Ectodermal cell (in vitro differentiated cells): ENCODE results near the gene NINJ2.

Experiments used
- H3K27ac ChIP-seq: 2 replicates; pipeline ENCODE4 v1.7.0; 2013; ENCODE audit warnings: mild to moderate bottlenecking, low read depth, low read length; ENCODE audit not compliant: insufficient read depth, poor library complexity, severe bottlenecking
- H3K27me3 ChIP-seq: 2 replicates; pipeline ENCODE4 v1.7.0; 2013; ENCODE audit warnings: mild to moderate bottlenecking, low read length; ENCODE audit not compliant: insufficient read depth, control insufficient read depth, poor library complexity, severe bottlenecking
- H3K36me3 ChIP-seq: one replicate; pipeline ENCODE4 v1.7.0; 2013; ENCODE audit warnings: low read length; ENCODE audit not compliant: control insufficient read depth, insufficient read depth
- H3K4me1 ChIP-seq: one replicate; pipeline ENCODE4 v1.7.0; 2013; ENCODE audit warnings: low read length; ENCODE audit not compliant: control insufficient read depth, insufficient read depth
- H3K4me3 ChIP-seq: 2 replicates; pipeline ENCODE4 v1.7.0; 2013; ENCODE audit warnings: low read depth, low read length, control low read depth; ENCODE audit not compliant: insufficient read depth
- H3K9me3 ChIP-seq: 2 replicates; pipeline ENCODE4 v1.7.0; 2013; ENCODE audit warnings: mild to moderate bottlenecking, low read length, moderate library complexity; ENCODE audit not compliant: control insufficient read depth
- WGBS, 2 experiments: methylation state at CpG; one replicate each; pipeline ENCODE4 v1.1.7; 2013; ENCODE audit warnings: missing lambda C conversion rate in 2 of 2; 5-methylcytosine and 5-hydroxymethylcytosine counted together

NINJ2 gene

DNA sequence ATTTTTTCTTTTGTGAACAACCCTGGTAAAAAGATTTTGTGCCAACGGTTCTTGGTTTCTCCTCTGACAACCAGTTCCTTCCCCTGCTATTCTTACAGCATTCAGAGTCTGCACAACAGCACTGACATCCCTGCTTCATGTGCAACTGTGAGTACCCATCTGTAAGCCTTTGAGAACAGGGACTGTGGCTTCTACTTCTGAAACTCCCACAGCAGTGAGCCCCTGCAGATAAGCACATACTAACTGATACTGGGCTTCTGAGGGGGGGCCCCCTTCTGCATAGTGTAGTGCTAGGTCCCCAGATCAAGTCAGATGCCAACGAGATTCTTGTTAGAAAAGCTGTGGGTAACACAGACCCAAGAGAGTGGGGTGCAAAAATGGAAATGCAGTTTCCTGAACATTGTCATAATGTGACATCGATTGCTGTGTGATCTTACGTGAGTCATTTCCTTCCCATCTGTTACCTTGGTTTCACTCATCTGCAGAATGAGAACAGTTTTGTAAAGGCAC, 11.1 kb upstream of the NINJ2 start:
- no peak overlapping the region for H3K4me3 ChIP-seq
- H3K27ac ChIP-seq = no peak overlapping the region
- no peaks in the 10 kb centered on the region for H3K27me3 ChIP-seq
- no peaks in the 10 kb centered on the region for H3K9me3 ChIP-seq
- WGBS, 2 experiments = 82 to 85% methylated on average over 4 of the region's 4 CpGs
- H3K4me1 ChIP-seq = peaks cover 6% of the 10 kb centered on the region
- no peaks in the 10 kb centered on the region for H3K36me3 ChIP-seq

GRCh38 chr12:673849-674248, 10.6 kb upstream of the NINJ2 start:
- WGBS, 2 experiments = 90 to 93% methylated on average over 3 of the region's 3 CpGs
- no peak overlapping the region for H3K27ac ChIP-seq
- H3K4me1 ChIP-seq = peaks cover 5% of the 10 kb centered on the region
- no peaks in the 10 kb centered on the region for H3K27me3 ChIP-seq
- no peaks in the 10 kb centered on the region for H3K9me3 ChIP-seq
- no peaks in the 10 kb centered on the region for H3K36me3 ChIP-seq
- H3K4me3 ChIP-seq = no peak overlapping the region

DNA sequence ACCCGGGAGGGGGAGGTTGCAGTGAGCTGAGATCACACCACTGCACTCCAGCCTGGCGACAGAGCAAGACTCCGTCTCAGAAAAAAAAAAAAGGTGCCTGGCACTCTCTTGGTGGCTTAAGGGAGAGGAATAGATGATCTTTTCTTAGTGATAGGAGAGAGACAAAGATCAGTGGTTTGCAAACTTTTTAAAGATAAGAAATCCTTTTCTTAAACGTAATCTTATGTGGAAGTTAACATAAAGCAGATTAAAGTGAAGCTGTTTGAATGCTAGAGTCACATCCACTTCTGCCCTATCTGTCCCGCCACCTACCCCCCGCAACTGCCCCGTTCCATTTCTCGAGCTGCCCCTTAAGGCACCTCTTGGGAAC, 6.3 kb upstream of the NINJ2 start:
- no peaks in the 10 kb centered on the region for H3K9me3 ChIP-seq
- 94 to 95% methylated on average over 8 of the region's 8 CpGs for WGBS, 2 experiments
- no peaks in the 10 kb centered on the region for H3K4me1 ChIP-seq
- H3K36me3 ChIP-seq = no peaks in the 10 kb centered on the region
- H3K27me3 ChIP-seq = no peaks in the 10 kb centered on the region
- no peak overlapping the region for H3K4me3 ChIP-seq
- no peak overlapping the region for H3K27ac ChIP-seq

DNA sequence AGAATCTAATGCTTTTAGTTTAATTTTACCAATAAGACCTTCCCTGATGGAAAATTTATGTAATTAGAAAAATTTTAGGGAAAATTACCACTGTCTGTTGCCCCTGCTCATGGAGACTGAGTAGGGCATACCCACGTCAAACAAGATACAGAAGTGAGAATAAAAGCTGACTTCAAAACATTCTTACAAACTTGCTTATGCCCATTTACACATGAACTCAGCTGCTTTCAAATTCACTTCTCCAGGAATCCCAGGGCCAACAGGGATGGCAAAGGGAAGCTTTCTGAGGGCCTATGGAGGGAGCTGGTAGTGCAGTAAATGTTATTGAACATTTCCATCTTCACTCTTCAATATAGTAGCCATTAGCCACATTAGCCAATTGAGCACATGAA, 4.8 kb upstream of the NINJ2 start:
- Histone ChIP-seq H3K9me3 (no peaks in the 10 kb centered on the region), H3K27ac (no peak overlapping the region), H3K4me1 (no peaks in the 10 kb centered on the region), H3K4me3 (no peak overlapping the region), H3K36me3 (no peaks in the 10 kb centered on the region), H3K27me3 (no peaks in the 10 kb centered on the region)
- WGBS, 2 experiments = 67 to 74% methylated on average over 1 of the region's 1 CpG

- Histone ChIP-seq H3K27me3 (no peaks in the 10 kb centered on the region), H3K4me3 (no peak overlapping the region), H3K36me3 (no peaks in the 10 kb centered on the region), H3K4me1 (no peaks in the 10 kb centered on the region), H3K9me3 (no peaks in the 10 kb centered on the region), H3K27ac (no peak overlapping the region)
- WGBS, 2 experiments = 84 to 87% methylated on average over 6 to 7 of the region's 7 CpGs
Observed at GRCh38 chr12:666766-667308, 3.6 kb upstream of the NINJ2 start.

DNA sequence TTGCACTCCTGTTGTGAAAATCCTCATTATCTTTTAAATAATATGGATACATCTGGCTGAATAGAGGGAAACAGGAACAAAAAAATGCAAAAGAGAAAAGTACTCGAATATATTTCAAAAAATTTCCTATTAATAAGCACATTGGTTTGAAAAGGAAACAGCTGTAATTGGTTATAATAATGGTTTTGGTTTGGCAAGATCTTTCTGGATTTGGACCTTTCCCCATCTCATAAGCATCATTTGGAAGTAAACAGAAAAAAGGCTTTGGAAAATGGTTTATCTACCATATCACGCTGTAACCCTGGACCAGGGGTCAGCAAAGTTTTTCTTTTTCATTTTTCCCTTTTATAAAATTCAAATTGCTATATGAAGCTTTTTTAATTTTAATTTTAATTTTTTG, 2.8 kb upstream of the NINJ2 start:
- Histone ChIP-seq H3K27me3 (no peaks in the 10 kb centered on the region), H3K4me3 (no peak overlapping the region), H3K36me3 (no peaks in the 10 kb centered on the region), H3K27ac (no peak overlapping the region), H3K4me1 (no peaks in the 10 kb centered on the region), H3K9me3 (no peaks in the 10 kb centered on the region)
- WGBS, 2 experiments = 100% methylated on average over 1 of the region's 2 CpGs; no CpG with 5 or more reads in 1 of the 2 experiments

GRCh38 chr12:664779-665092, 1.5 kb upstream of the NINJ2 start:
- H3K4me3 ChIP-seq = no peak overlapping the region

GRCh38 chr12:664075-664778, 982 bp upstream of the NINJ2 start:
- H3K4me3 ChIP-seq = no peak overlapping the region
- 86 to 95% methylated on average over 11 to 13 of the region's 13 CpGs for WGBS, 2 experiments
- no peaks in the 10 kb centered on the region for H3K36me3 ChIP-seq
- no peak overlapping the region for H3K27ac ChIP-seq
- H3K9me3 ChIP-seq = no peaks in the 10 kb centered on the region
- H3K27me3 ChIP-seq = no peaks in the 10 kb centered on the region
- H3K4me1 ChIP-seq = no peaks in the 10 kb centered on the region

More at GRCh38 chr12:664779-665092, 1.5 kb upstream of the NINJ2 start:
- H3K4me1 ChIP-seq = no peaks in the 10 kb centered on the region
- no peak overlapping the region for H3K27ac ChIP-seq
- no peaks in the 10 kb centered on the region for H3K36me3 ChIP-seq
- H3K9me3 ChIP-seq = no peaks in the 10 kb centered on the region
- WGBS, 2 experiments = 95 to 96% methylated on average over 5 of the region's 5 CpGs
- H3K27me3 ChIP-seq = no peaks in the 10 kb centered on the region

DNA sequence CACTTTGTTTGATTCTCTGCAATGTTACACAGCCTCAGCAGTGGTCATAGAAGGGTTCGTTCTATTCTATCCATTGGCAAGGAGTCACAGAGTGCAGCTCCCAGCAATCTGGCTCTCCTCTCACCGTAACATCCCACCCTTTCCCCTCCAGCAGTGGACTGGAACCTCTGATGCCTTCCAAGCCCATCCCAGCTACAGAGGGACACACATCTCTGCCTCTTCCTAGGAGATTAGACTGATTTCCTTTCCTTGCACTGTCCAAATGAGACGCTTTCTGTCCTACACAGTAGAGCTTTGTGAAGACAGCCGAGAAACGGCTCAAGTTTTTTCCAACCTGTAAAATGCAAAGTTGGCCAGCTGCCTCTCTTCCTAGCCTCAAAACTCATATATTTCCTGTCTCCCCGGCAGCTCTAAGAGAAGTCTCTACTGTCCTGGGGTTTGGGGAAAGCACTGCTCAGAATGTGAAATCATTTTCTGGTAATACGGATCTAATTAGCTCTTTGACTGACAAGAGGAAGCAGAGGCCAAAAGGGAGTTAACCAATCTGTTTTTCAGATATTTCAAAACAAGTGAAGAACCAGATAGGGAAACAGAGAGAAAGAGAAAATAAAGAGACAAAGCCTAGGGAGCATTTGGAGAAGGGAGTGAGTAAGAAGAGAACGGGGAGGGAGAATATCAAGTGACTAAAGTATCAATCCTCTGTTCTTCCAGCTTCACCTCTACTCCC, 516 bp downstream of the NINJ2 start:
- Histone ChIP-seq H3K27me3 (no peaks in the 10 kb centered on the region), H3K4me3 (no peak overlapping the region), H3K9me3 (no peaks in the 10 kb centered on the region), H3K27ac (no peak overlapping the region), H3K4me1 (no peaks in the 10 kb centered on the region), H3K36me3 (no peaks in the 10 kb centered on the region)
- 88 to 89% methylated on average over 8 of the region's 8 CpGs for WGBS, 2 experiments

- Histone ChIP-seq H3K9me3 (no peaks in the 10 kb centered on the region), H3K36me3 (no peaks in the 10 kb centered on the region), H3K27ac (no peak overlapping the region), H3K27me3 (no peaks in the 10 kb centered on the region), H3K4me3 (no peak overlapping the region), H3K4me1 (no peaks in the 10 kb centered on the region)
- 94% methylated on average over 11 of the region's 11 CpGs for WGBS, 2 experiments
Observed at GRCh38 chr12:661720-662486, 1.3 kb downstream of the NINJ2 start.
